Measurements from ENCODE around the gene TMBIM4. TPM values are rescaled to one million over a fixed set of nuclear protein-coding genes. Genes with fewer than 3 reads are reported as not detected.

Gene TMBIM4
- total RNA-seq, 1 donor from 2014 or later: 34.1 TPM

GRCh38 chr12:66119229-66119869 is 50.4 kb downstream of the TMBIM4 start:
- no peak for DNase-seq (ENCODE audit: low spot score)
- peaks cover 10% of the 10 kb centered on the region for H3K36me3 Mint-ChIP-seq (ENCODE audit: low read depth)
- H3K4me1 Mint-ChIP-seq (ENCODE audit: low read depth): no peaks in the 10 kb centered on the region
- no peak overlapping the region for H3K27ac Mint-ChIP-seq (ENCODE audit: unreplicated experiment)
- no peaks in the 10 kb centered on the region for H3K27me3 Mint-ChIP-seq (ENCODE audit: low read depth)
- H3K4me3 Mint-ChIP-seq (ENCODE audit: unreplicated experiment): no peak overlapping the region
- TF ChIP-seq CTCF (IDR thresholded peaks at IDR 0.05): no peak
- peaks cover 3% of the 10 kb centered on the region for H3K9me3 Mint-ChIP-seq (ENCODE audit: low read depth)

- H3K27ac Mint-ChIP-seq (ENCODE audit: unreplicated experiment): no peak overlapping the region
- no peaks in the 10 kb centered on the region for H3K4me1 Mint-ChIP-seq (ENCODE audit: low read depth)
- no peak for DNase-seq (ENCODE audit: low spot score)
- H3K4me3 Mint-ChIP-seq (ENCODE audit: unreplicated experiment): no peak overlapping the region
- peaks cover 2% of the 10 kb centered on the region for H3K36me3 Mint-ChIP-seq (ENCODE audit: low read depth)
- no peaks in the 10 kb centered on the region for H3K27me3 Mint-ChIP-seq (ENCODE audit: low read depth)
- H3K9me3 Mint-ChIP-seq (ENCODE audit: low read depth): peaks cover 3% of the 10 kb centered on the region
- no peak for TF ChIP-seq CTCF (IDR thresholded peaks at IDR 0.05)
Observed at GRCh38 chr12:66118240-66118891, 51.4 kb downstream of the TMBIM4 start.

- DNase-seq (ENCODE audit: low spot score): no peak
- H3K27me3 Mint-ChIP-seq (ENCODE audit: low read depth): no peaks in the 10 kb centered on the region
- H3K4me3 Mint-ChIP-seq (ENCODE audit: unreplicated experiment): no peak overlapping the region
- no peaks in the 10 kb centered on the region for H3K4me1 Mint-ChIP-seq (ENCODE audit: low read depth)
- no peak for TF ChIP-seq CTCF (IDR thresholded peaks at IDR 0.05)
- peaks cover 3% of the 10 kb centered on the region for H3K9me3 Mint-ChIP-seq (ENCODE audit: low read depth)
- H3K27ac Mint-ChIP-seq (ENCODE audit: unreplicated experiment): no peak overlapping the region
- H3K36me3 Mint-ChIP-seq (ENCODE audit: low read depth): no peaks in the 10 kb centered on the region
Observed at GRCh38 chr12:66117242-66117641, 52.6 kb downstream of the TMBIM4 start.

GRCh38 chr12:66115071-66115600 is 54.7 kb downstream of the TMBIM4 start:
- H3K36me3 Mint-ChIP-seq (ENCODE audit: low read depth): no peaks in the 10 kb centered on the region
- no peaks in the 10 kb centered on the region for H3K27me3 Mint-ChIP-seq (ENCODE audit: low read depth)
- no peak overlapping the region for H3K27ac Mint-ChIP-seq (ENCODE audit: unreplicated experiment)
- TF ChIP-seq CTCF (IDR thresholded peaks at IDR 0.05): no peak
- no peaks in the 10 kb centered on the region for H3K4me1 Mint-ChIP-seq (ENCODE audit: low read depth)
- no peak for DNase-seq (ENCODE audit: low spot score)
- peaks cover 3% of the 10 kb centered on the region for H3K9me3 Mint-ChIP-seq (ENCODE audit: low read depth)
- H3K4me3 Mint-ChIP-seq (ENCODE audit: unreplicated experiment): no peak overlapping the region

- no peak overlapping the region for H3K4me3 Mint-ChIP-seq (ENCODE audit: unreplicated experiment)
- H3K4me1 Mint-ChIP-seq (ENCODE audit: low read depth): no peaks in the 10 kb centered on the region
- H3K27me3 Mint-ChIP-seq (ENCODE audit: low read depth): no peaks in the 10 kb centered on the region
- H3K36me3 Mint-ChIP-seq (ENCODE audit: low read depth): no peaks in the 10 kb centered on the region
- DNase-seq (ENCODE audit: low spot score): no peak
- H3K9me3 Mint-ChIP-seq (ENCODE audit: low read depth): peaks cover 3% of the 10 kb centered on the region
- H3K27ac Mint-ChIP-seq (ENCODE audit: unreplicated experiment): no peak overlapping the region
- TF ChIP-seq CTCF (IDR thresholded peaks at IDR 0.05): no peak
Observed at GRCh38 chr12:66113471-66113870, 56.3 kb downstream of the TMBIM4 start.

Data from chondrocyte (in vitro differentiated cells).